CMK (cell line): ENCODE data around the gene ECD.

Experiments used
- DNase-seq: peaks from one replicate; pipeline ENCODE4 v3.0.0-alpha.2; 2010; ENCODE audit warnings: low read depth

The ECD gene

DNA sequence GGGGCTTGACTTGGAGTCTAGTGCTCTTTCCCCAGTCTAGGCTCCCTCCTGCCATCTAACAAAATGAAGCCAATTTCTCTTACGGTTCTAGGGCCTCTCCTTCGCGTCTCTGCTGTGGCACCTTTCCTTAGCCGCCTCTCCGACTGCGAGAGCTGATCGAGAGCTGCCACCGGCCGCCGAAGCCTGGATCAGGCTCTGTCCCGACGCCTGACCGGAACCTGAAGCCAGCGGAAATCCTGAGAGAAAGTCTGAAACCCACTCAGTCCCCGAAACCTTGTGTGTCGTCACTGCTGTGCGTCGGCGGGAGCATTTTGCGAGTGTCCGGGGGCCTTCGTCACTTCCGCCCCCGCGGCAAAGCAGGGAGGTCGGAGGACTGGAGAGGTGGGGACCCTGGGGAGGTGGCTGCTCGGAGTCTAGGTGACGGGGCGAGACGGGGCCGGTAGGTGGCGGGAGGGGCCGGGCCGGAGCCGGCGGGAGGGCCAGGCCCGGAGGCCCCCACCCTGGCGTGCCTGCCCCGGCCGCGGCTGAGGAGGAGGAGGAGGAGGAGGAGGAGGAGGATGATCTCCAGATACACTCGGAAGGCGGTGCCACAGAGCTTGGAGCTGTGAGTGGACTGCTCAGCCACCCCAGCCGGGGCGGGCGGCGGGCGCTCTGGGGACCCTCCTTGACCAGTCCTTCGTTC lies at the start of gene ECD, which contains the start of gene FAM149B1:
TSS of gene ECD (minus strand) at position 226 of the 682 bp plus-strand sequence. CDS start 4,071 bp downstream, outside the sequence.
TSS of gene FAM149B1 (plus strand) at position 337 of the 682 bp plus-strand sequence. CDS start at position 558, 221 bp downstream.
- DNase-seq = peak; percentile 69

GRCh38 chr10:73215749-73216148 lies 47.9 kb upstream of the ECD start:
- no peak for DNase-seq

- DNase-seq = no peak
These were observed 43.5 kb upstream of the ECD start for GRCh38 chr10:73211106-73211811.

DNA sequence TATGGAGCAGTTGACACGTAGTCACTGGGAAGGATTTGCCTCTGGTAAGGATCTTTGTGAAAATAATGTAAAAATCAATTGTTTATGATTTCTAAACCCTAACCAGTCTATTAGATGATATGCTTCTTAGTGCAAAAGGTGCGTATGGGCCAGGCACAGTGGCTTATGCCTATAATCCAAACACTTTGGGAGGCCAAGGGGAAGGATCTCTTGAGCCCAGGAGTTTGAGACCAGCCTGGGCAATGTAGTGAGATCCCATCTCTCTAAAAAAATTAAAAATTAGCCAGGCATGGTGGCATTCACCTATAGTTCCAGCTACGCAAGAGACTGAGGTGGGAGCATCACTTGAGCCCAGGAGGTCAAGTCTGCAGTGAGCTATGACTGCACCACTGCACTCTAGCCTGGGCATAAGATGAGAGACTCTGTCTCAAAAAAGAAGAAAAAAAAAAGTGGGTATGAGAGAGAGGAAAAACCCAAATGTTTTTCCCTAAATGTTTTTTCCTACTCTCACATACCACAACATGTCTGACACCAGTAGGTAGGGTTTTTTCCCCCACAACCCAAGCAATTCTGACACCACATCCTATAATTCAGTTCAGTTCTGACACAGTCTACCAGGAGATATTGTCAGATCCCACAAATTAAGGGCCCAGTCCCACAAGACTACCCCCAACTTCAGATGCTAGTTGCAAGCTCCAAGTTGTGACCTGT lies 42.7 kb upstream of the ECD start:
- DNase-seq = no peak

DNA sequence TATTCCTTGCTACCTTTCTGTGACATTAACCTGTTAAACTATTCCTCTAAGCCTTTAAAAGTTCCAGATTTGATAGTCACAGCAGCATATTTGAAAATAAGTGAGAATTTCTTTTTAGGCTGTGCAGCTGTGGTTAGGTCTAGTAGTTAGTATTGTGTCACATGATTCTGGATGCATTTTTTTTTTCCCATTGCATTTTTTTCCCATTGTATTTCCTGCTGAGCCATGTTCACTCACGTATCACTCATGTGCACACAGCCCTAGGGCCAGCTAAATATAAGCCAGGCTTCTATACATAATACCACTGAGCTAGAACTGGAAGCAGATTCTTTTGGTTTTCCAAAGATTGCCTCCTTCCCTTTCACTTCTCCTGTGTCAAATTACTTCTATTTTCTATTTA lies 41.9 kb upstream of the ECD start:
- DNase-seq = no peak

- DNase-seq = no peak
These were observed 40.1 kb upstream of the ECD start for GRCh38 chr10:73207883-73208282.

DNA sequence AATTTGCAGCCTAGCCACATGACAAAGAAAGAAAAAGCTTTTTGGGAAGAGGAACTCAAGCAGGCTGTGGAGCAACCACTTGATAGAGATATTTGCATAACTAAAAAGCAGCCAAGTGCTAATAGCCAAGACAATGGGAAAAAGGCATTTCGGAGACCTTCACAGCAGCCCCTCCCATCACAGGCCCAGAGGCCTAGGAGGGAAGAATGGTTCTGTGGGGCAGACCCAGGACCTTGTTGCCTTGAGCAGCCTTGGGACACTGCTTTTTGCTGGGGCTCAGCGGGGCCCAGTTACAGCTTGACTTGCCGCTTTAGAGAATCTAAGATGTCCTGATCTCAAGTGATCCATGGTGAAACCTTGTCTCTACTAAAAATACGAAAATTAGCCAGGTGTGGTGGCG lies 38.6 kb upstream of the ECD start:
- no peak for DNase-seq

DNA sequence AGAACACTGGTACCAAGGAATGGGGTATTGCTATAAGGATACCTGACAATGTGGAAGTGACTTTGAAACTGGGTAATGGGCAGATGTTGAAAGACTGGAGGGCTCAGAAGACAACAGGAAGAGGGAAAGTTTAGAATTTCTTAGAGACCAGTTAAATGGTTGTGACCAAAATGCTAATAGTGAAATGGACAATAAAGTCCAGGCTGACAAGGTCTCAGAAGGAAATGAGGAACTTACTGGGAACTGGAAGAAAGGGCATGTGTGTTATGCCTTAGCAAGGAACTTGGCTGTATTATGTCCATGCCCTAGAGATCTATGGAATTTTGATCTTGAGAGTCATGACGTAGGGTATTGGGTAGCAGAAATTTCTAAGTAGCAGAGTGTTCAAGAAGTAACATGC lies 38.1 kb upstream of the ECD start:
- no peak for DNase-seq

DNA sequence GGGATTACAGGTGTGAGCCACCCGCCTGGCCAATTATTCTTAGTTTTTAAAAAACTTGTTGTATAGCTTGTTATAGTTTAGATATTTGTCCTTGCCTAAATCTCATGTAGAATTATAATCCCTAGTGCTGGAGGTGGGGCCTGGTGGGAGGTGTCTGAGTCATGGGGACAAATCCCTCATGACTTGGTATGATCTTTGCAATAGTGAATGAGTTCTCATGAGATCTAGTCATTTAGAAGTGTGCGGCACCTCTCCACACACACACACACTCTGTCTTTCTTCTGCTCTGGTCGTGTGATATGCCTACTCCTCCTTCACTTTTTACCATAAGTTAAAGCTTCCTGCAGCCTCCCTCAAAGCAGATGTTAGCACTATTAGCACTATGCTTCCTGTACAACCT lies 37.3 kb upstream of the ECD start:
- no peak for DNase-seq

GRCh38 chr10:73190188-73190587 lies 22.4 kb upstream of the ECD start:
- DNase-seq = no peak

- DNase-seq = no peak
These were observed 18.5 kb upstream of the ECD start for GRCh38 chr10:73186266-73186665.

- DNase-seq = no peak
These were observed 16.0 kb upstream of the ECD start for GRCh38 chr10:73183667-73184281.

GRCh38 chr10:73182568-73182967 lies 14.8 kb upstream of the ECD start:
- no peak for DNase-seq

GRCh38 chr10:73174148-73174925 lies 6.5 kb upstream of the ECD start:
- DNase-seq = no peak

DNA sequence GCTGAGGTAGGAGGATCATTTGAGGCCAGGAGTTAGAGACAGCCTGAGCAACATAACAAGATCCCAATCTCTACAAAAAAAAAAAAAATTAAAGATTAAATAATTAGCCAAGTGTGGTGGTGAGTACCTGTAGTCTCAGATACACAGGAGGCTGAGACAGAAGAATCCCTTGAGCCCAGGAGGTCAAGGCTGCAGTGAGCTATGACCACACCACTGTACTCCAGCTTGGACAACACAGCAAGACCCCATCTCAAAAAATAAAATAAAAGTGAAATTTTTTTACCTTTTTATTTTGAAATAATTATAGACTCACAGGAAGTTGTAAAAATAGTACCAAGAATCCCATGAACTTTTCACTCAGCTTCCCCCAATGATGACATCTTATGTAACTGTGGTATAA lies 5.1 kb upstream of the ECD start:
- DNase-seq = no peak

DNA sequence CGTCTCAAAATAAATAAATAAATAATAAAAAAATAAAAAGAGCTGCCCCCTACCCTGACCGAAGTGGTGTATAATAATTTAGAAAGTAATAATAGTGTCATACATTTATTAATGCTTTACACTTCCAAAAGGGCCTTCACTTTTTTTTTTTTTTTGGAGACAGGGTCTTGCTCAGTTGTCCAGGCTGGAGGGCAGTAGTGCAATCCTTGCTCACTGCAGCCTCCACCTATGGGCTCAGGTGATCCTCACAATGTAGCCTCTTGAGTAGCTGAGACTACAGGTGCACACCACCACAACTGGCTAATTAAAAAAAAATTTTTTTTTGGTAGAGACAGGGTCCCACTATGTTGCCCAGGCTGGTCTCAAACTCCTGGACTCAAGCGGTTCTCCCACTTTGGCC lies 1.5 kb upstream of the ECD start:
- no peak for DNase-seq

DNA sequence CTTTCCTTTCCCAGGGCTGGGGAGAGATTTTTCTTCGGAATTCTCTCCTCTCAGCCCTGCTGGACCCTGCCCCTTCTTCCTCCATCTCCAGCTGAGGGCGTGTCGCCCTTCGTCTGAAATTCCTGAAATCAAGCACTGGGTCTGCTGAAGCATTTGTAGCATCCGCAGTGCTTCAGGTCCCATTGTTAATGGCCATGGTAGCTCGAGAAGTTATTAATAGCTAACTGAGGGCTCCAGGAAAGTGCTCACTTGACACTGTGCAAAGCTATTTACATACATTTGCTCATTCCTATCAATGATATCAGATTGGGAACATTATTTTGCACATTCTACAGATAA lies 626 bp upstream of the ECD start:
- DNase-seq = no peak

DNA sequence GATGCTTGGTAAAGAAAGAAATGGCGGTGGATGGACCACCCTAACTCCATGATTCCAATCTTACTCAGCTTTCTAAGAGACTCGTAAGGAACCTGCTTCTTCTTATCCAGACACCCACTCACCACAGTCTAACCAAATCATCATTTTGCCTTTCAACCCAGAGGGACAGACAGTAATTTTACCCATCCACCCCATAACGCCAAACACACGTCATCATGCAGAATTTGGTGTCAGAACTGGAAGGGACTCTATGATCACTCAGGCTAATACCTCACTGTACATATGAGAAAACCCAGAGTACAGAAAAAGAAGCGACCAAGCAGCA lies 388 bp downstream of the ECD start:
- DNase-seq = no peak

DNA sequence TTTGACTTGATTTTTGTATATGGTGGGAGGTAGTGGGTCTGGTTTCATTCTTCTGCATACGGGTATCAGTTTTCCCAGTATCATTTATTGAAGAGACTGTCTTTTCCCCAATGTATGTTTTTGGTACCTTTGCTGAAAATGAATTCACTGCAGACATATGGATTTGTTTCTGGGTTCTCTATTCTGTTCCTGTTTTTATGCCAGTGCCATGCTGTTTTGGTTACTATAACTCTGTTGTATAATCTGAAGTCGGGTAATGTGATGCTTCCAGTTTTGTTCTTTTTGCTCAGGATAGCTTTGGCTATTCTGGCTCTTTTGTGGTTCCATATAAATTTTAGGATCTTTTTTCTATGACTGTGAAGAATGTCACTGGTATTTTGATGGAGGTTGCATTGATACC lies 836 bp downstream of the ECD start:
- no peak for DNase-seq

DNA sequence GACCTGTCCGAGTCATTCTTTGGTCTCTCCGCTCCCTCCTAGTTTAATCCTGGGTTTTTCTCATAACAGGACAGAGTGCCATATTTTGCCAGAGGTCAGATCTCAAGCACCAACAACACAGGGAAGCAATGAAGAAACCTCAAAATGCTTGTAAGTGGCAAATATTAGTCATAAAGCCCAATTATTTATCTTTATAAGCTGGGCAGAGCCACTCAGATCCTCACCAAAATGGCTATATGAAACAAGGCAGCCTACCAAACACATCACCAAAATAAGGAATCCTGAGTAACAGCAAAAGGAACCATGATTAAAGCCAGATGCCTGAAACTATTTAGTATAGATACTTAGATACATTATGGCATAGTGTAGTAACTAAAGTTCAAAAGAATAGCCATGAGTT lies 4.7 kb downstream of the ECD start:
- no peak for DNase-seq

DNA sequence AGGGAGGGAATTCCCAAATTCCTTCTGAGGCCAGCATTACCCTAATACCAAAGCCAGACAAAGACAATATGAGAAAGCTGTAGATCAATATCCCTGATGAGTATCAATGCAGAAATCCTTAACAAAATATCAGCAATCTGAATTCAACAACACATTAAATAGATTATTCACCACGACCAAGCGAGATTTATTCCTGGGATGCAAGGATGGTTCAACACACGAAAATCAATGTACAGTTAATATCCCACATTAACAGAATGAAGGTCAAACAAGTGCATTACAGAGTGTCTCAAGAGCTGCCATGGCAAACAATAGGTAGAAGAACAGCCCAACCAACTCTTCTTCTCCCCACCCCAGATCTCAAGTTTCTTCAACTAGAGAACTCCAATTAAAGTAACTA lies 6.1 kb downstream of the ECD start:
- no peak for DNase-seq

DNA sequence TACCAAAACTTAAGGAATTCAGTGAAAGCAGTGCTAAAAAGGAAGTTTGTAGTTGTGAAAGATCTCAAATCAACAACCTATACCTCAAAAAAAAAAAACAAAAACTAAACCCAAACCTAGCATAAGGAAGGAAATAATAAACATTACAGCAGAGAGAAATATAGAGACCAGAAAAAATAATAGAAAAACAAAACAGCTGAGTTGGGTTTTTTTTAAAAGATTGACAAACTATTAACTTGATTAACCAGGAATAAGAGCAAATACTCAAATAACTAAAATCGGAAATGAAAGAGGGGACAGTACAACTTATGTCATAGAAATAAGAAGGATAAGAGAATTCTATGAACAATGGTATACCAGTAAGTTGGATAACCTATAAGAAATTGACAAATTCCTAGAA lies 6.7 kb downstream of the ECD start:
- no peak for DNase-seq
